Endothelial cell of umbilical vein (primary cell): ENCODE measurements around the gene GALNT14. TPM values are rescaled to one million over a fixed set of nuclear protein-coding genes. Genes with fewer than 3 reads are reported as not detected.

Experiments
- BruUV-seq: library from RNA; stranded (reverse); fragments of 400-500 nt; replicated peaks from 2 replicates; lab custom pipeline; 2021; lab: Mats Ljungman, UMichigan
- CTCF ChIA-PET: fragments of 300-600, 350-600 bp; sonication (Branson Sonifier 250); formaldehyde crosslinking; loops from one replicate; lab custom pipeline; 2021; ENCODE audit warnings: antibody characterized with exemption, inconsistent platforms; lab: Charles Lee
- POLR2A ChIA-PET: fragments of 300-600, 350-600 bp; sonication (Branson Sonifier 250); formaldehyde crosslinking; loops from one replicate; lab custom pipeline; 2021; ENCODE audit warnings: antibody characterized with exemption, inconsistent platforms; lab: Charles Lee
- DNase-seq: peaks from one replicate; pipeline ENCODE4 v3.0.0-alpha.2; 2011; ENCODE audit warnings: low read depth, low spot score
- FAIRE-seq: peaks from 2 replicates; lab custom pipeline; 2011; peaks lifted over from hg19 to GRCh38; lab: Jason Lieb, UNC
- H2AFZ ChIP-seq: 2 replicates; pipeline ENCODE4 v1.6.0; 2012; ENCODE audit warnings: low read depth, low read length, control low read depth, inconsistent platforms
- H3K27ac ChIP-seq: 2 replicates; pipeline ENCODE4 v1.5.1; 2011; ENCODE audit warnings: low read depth, mild to moderate bottlenecking, control low read depth, low read length, moderate library complexity; ENCODE audit not compliant: insufficient read depth
- H3K27me3 ChIP-seq, 2 experiments: 2 replicates each; pipeline versions ENCODE4 v1.6.0 to v1.6.1; 2011; ENCODE audit warnings: low read length in 2 of 2, mixed read lengths in 1 of 2; ENCODE audit not compliant: control insufficient read depth in 2 of 2, insufficient read depth in 2 of 2
- H3K36me3 ChIP-seq, 2 experiments: 2 replicates in 1 of 2; 3 replicates in 1 of 2; pipeline ENCODE4 v1.5.1; 2011; ENCODE audit warnings: low read length in 2 of 2, mild to moderate bottlenecking in 1 of 2, moderate library complexity in 1 of 2; ENCODE audit not compliant: control insufficient read depth in 2 of 2, insufficient read depth in 2 of 2; ENCODE audit errors: extremely low read depth in 1 of 2
- H3K4me1 ChIP-seq: 3 replicates; pipeline ENCODE4 v1.5.1; 2011; ENCODE audit warnings: mild to moderate bottlenecking, low read length; ENCODE audit not compliant: control insufficient read depth, insufficient read depth; ENCODE audit errors: extremely low read depth
- H3K4me2 ChIP-seq: 2 replicates; pipeline ENCODE4 v1.6.1; 2011; ENCODE audit warnings: low read length, control low read depth, mixed read lengths; ENCODE audit not compliant: insufficient read depth
- H3K4me3 ChIP-seq, 3 experiments: fragments of 200-600 bp in 1 of 3; sonication (generic), shearing (Covaris generic) in 1 of 3; replicated peaks in 1 of 3; 2 replicates each; pipeline ENCODE4 v1.5.1; 2011 to 2016; ENCODE audit warnings: control low read depth in 3 of 3, low read length in 3 of 3, mild to moderate bottlenecking in 2 of 3, inconsistent platforms in 1 of 3, low read depth in 1 of 3, moderate library complexity in 1 of 3; ENCODE audit not compliant: insufficient read depth in 1 of 3
- H3K79me2 ChIP-seq: 2 replicates; pipeline ENCODE4 v1.6.0; 2012; ENCODE audit warnings: low read length, inconsistent platforms; ENCODE audit not compliant: control insufficient read depth, insufficient read depth
- H3K9ac ChIP-seq: replicated peaks from 2 replicates; pipeline ENCODE3; 2011; ENCODE audit warnings: low read length, control low read depth; ENCODE audit not compliant: insufficient read depth; ENCODE audit errors: extremely low read depth
- H3K9me1 ChIP-seq: replicated peaks from 3 replicates; pipeline ENCODE4 v1.6.0; 2011; ENCODE audit warnings: mild to moderate bottlenecking, low read length; ENCODE audit not compliant: control insufficient read depth, insufficient read depth; ENCODE audit errors: extremely low read depth
- H3K9me3 ChIP-seq: replicated peaks from 2 replicates; pipeline ENCODE4 v1.5.1; 2012; ENCODE audit warnings: low read length, inconsistent platforms; ENCODE audit not compliant: control insufficient read depth, insufficient read depth
- H4K20me1 ChIP-seq: replicated peaks from 2 replicates; pipeline ENCODE3; 2011; ENCODE audit warnings: mild to moderate bottlenecking, low read length; ENCODE audit not compliant: control insufficient read depth, insufficient read depth; ENCODE audit errors: extremely low read depth
- CTCF ChIP-seq, 2 donors: IDR thresholded peaks; 1 replicate in 1 of 2; 2 replicates in 1 of 2; pipeline ENCODE4 v1.5.1; 2011; ENCODE audit warnings: low read length in 2 of 2, mild to moderate bottlenecking in 2 of 2, moderate library complexity in 2 of 2, control low read depth in 1 of 2, inconsistent platforms in 1 of 2, low read depth in 1 of 2; ENCODE audit not compliant: insufficient read depth in 1 of 2; ENCODE audit errors: extremely low read depth in 1 of 2
- EZH2 ChIP-seq: IDR thresholded peaks from 2 replicates; pipeline ENCODE4 v1.6.1; 2012; ENCODE audit warnings: borderline replicate concordance, low read depth, mild to moderate bottlenecking, moderate library complexity, low read length, inconsistent platforms; ENCODE audit not compliant: severe bottlenecking
- FOS ChIP-seq: IDR thresholded peaks from 2 replicates; pipeline ENCODE4 v1.6.1; 2011; ENCODE audit warnings: mild to moderate bottlenecking, low read length, moderate library complexity, borderline replicate concordance; ENCODE audit not compliant: insufficient read depth
- GATA2 ChIP-seq: IDR thresholded peaks from 2 replicates; pipeline ENCODE4 v1.7.0; 2011; ENCODE audit warnings: low read depth, mild to moderate bottlenecking, moderate library complexity, mixed read lengths, low read length; ENCODE audit not compliant: insufficient read length, insufficient read depth
- JUN ChIP-seq: IDR thresholded peaks from 2 replicates; pipeline ENCODE4 v1.6.1; 2011; ENCODE audit warnings: borderline replicate concordance, low read depth; ENCODE audit not compliant: insufficient read length, insufficient read depth
- MAX ChIP-seq: IDR thresholded peaks from 2 replicates; pipeline ENCODE4 v1.6.1; 2011; ENCODE audit not compliant: insufficient read depth, insufficient read length
- MYC ChIP-seq: IDR thresholded peaks from one replicate; pipeline ENCODE4 v1.6.1; 2011; ENCODE audit warnings: mild to moderate bottlenecking, low read depth, low read length
- POLR2A ChIP-seq: IDR thresholded peaks from 2 replicates; pipeline ENCODE4 v1.6.1; 2012; ENCODE audit warnings: low read depth, mild to moderate bottlenecking, control low read depth, low read length
- POLR2AphosphoS5 ChIP-seq: IDR thresholded peaks from 2 replicates; pipeline ENCODE4 v1.6.1; 2012; ENCODE audit warnings: low read depth, mild to moderate bottlenecking, control low read depth, low read length, moderate library complexity; ENCODE audit not compliant: insufficient read depth
- dilution Hi-C: fragments of 300-500 bp; cut with MboI; formaldehyde crosslinking; loops from one replicate; pipeline ENCODE4 v1.15.0; 2019; ENCODE audit warnings: low sequenced_read_pairs; ENCODE audit not compliant: extremely low pct_ligation_motif_present
- intact Hi-C: fragments of 100-400 bp; cut with micrococcal nuclease; formaldehyde crosslinking; loops from one replicate; pipeline ENCODE4 v1.10.0; 2022
- polyA plus RNA-seq, 4 experiments: library from polyadenylated mRNA; depleted of rRNA in 3 of 4; stranded (reverse) in 3 of 4; unstranded in 1 of 4; fragments of >200 nt; gene quantifications; 2 replicates each; pipeline versions ENCODE4 v1.2.1 to v1.2.3, GENCODE V29; 2011 to 2012; ENCODE audit warnings: missing spikeins in 1 of 4
- total RNA-seq: library from RNA; stranded (reverse); gene quantifications from 2 replicates; pipeline ENCODE4 v1.2.3, GENCODE V29; 2021

GALNT14 gene
- total and polyA plus RNA-seq, 2 donors (not counting 3 experiments of a cell fraction or from before 2014, with no cell fraction given) = 0.04 to 0.40 TPM

- no peaks in the 10 kb centered on the region for H3K4me1 ChIP-seq
- CTCF ChIA-PET = no interaction called here
These were observed 189.4 kb downstream of the GALNT14 start for GRCh38 chr2:30948857-30949256.

GRCh38 chr2:30948130-30948529 lies 190.1 kb downstream of the GALNT14 start:
- ChIA-PET CTCF (no interaction called here), POLR2A (no interaction called here)
- FAIRE-seq (no peak), DNase-seq (no peak)
- Histone ChIP-seq H3K9me1 (no peaks in the 10 kb centered on the region), H3K79me2 (no peaks in the 10 kb centered on the region), H3K9ac (no peak overlapping the region), H3K27me3 (no peaks in the 10 kb centered on the region), H2AFZ (no peak overlapping the region), H3K36me3 (no peaks in the 10 kb centered on the region), H3K4me2 (no peak overlapping the region), H3K4me1 (no peaks in the 10 kb centered on the region), H3K9me3 (peaks cover 3% of the 10 kb centered on the region), H3K4me3 (no peak overlapping the region), H4K20me1 (no peaks in the 10 kb centered on the region), H3K27ac (no peak overlapping the region)
- dilution Hi-C loops (no loop called here), intact Hi-C loops (no loop called here)
- no TSS peak for BruUV-seq
- TF ChIP-seq MAX (no peak), JUN (no peak), FOS (no peak), POLR2AphosphoS5 (no peak), EZH2 (no peak), CTCF (IDR thresholded peaks at IDR 0.05; ENCODE audit: extremely low read depth in 1 of 2, insufficient read depth in 1 of 2, low read depth in 1 of 2, low read length in 2 of 2) (no peak), POLR2A (no peak), GATA2 (no peak), MYC (no peak)

More at GRCh38 chr2:30948857-30949256, 189.4 kb downstream of the GALNT14 start:
- no peaks in the 10 kb centered on the region for H3K27me3 ChIP-seq
- H3K4me2 ChIP-seq = no peak overlapping the region
- H3K9ac ChIP-seq = no peak overlapping the region
- POLR2A ChIA-PET = no interaction called here
- no peaks in the 10 kb centered on the region for H3K79me2 ChIP-seq
- peaks cover 3% of the 10 kb centered on the region for H3K9me3 ChIP-seq
- H2AFZ ChIP-seq = no peak overlapping the region
- no TSS peak for BruUV-seq
- H3K9me1 ChIP-seq = no peaks in the 10 kb centered on the region
- DNase-seq (no peak), FAIRE-seq (no peak)
- TF ChIP-seq POLR2A = no peak
- no peak for TF ChIP-seq FOS
- TF ChIP-seq MAX = no peak
- no peak for TF ChIP-seq MYC
- TF ChIP-seq GATA2 = no peak
- intact Hi-C loops (no loop called here), dilution Hi-C loops (no loop called here)
- no peaks in the 10 kb centered on the region for H3K36me3 ChIP-seq
- H4K20me1 ChIP-seq = no peaks in the 10 kb centered on the region
- no peak overlapping the region for H3K27ac ChIP-seq
- no peak overlapping the region for H3K4me3 ChIP-seq
